ENCODE data around the gene ANKFY1.

The ANKFY1 gene

GRCh38 chr17:4276514-4276913 lies 12.7 kb upstream of the ANKFY1 start:
- DNase-seq (ENCODE audit: low read depth, low spot score): no peak
- H3K4me3 ChIP-seq (ENCODE audit: low read depth, low read length): no peak overlapping the region

GRCh38 chr17:4272972-4273368 lies 9.2 kb upstream of the ANKFY1 start:
- ChIA-PET POLR2A (interaction anchor here (0.9 kb wide), 1 partner anchor 16 kb away, joined by 3 read pairs; no protein-coding TSS in a partner anchor), CTCF (interaction anchor here (1.0 to 1.4 kb wide), 2 partner anchors 10 to 24 kb away, joined by 3 to 8 read pairs; no protein-coding TSS in a partner anchor)
- no peak for DNase-seq (ENCODE audit: low read depth, low spot score)
- H3K4me3 ChIP-seq (ENCODE audit: low read depth, low read length): no peak overlapping the region
- TF ChIP-seq CTCF (IDR thresholded peaks at IDR 0.05; ENCODE audit: insufficient read depth, low read length, missing control alignments): no peak

More at GRCh38 chr17:4276514-4276913, 12.7 kb upstream of the ANKFY1 start:
- CTCF ChIA-PET: interaction anchor here (0.9 kb wide), 1 partner anchor 60 kb away, joined by 3 read pairs; no protein-coding TSS in a partner anchor
- POLR2A ChIA-PET: no interaction called here
- TF ChIP-seq CTCF (IDR thresholded peaks at IDR 0.05; ENCODE audit: insufficient read depth, low read length, missing control alignments): no peak

GRCh38 chr17:4272213-4272971 lies 8.6 kb upstream of the ANKFY1 start:
- ChIA-PET POLR2A (interaction anchor here (0.9 kb wide), 1 partner anchor 16 kb away, joined by 3 read pairs; no protein-coding TSS in a partner anchor), CTCF (interaction anchor here (1.0 to 1.4 kb wide), 2 partner anchors 9 to 23 kb away, joined by 3 to 8 read pairs; no protein-coding TSS in a partner anchor)
- DNase-seq (ENCODE audit: low read depth, low spot score): no peak
- H3K4me3 ChIP-seq (ENCODE audit: low read depth, low read length): no peak overlapping the region
- TF ChIP-seq CTCF (IDR thresholded peaks at IDR 0.05; ENCODE audit: insufficient read depth, low read length, missing control alignments): no peak

GRCh38 chr17:4270736-4271135 lies 7.0 kb upstream of the ANKFY1 start:
- DNase-seq (ENCODE audit: low read depth, low spot score): no peak
- POLR2A ChIA-PET: no interaction called here
- H3K4me3 ChIP-seq (ENCODE audit: low read depth, low read length): no peak overlapping the region
- CTCF ChIA-PET: no interaction called here
- no peak for TF ChIP-seq CTCF (IDR thresholded peaks at IDR 0.05; ENCODE audit: insufficient read depth, low read length, missing control alignments)

GRCh38 chr17:4269915-4270314 lies 6.1 kb upstream of the ANKFY1 start:
- POLR2A ChIA-PET: no interaction called here
- no peak overlapping the region for H3K4me3 ChIP-seq (ENCODE audit: low read depth, low read length)
- CTCF ChIA-PET: interaction anchor here (0.6 to 2.9 kb wide), 2 partner anchors 20 to 73 kb away, joined by 3 to 7 read pairs; no protein-coding TSS in a partner anchor
- TF ChIP-seq CTCF (IDR thresholded peaks at IDR 0.05; ENCODE audit: insufficient read depth, low read length, missing control alignments): no peak
- no peak for DNase-seq (ENCODE audit: low read depth, low spot score)

GRCh38 chr17:4267402-4267801 lies 3.6 kb upstream of the ANKFY1 start:
- no peak for DNase-seq (ENCODE audit: low read depth, low spot score)
- no peak overlapping the region for H3K4me3 ChIP-seq (ENCODE audit: low read depth, low read length)
- POLR2A ChIA-PET: no interaction called here
- CTCF ChIA-PET: interaction anchor here (1.0 to 2.9 kb wide), 5 partner anchors 8 to 51 kb away, joined by 3 to 13 read pairs (median 4); no protein-coding TSS in a partner anchor
- no peak for TF ChIP-seq CTCF (IDR thresholded peaks at IDR 0.05; ENCODE audit: insufficient read depth, low read length, missing control alignments)

Measured in AG04449 (cell line).